ENCODE measurements around the gene FNDC8.

DNA sequence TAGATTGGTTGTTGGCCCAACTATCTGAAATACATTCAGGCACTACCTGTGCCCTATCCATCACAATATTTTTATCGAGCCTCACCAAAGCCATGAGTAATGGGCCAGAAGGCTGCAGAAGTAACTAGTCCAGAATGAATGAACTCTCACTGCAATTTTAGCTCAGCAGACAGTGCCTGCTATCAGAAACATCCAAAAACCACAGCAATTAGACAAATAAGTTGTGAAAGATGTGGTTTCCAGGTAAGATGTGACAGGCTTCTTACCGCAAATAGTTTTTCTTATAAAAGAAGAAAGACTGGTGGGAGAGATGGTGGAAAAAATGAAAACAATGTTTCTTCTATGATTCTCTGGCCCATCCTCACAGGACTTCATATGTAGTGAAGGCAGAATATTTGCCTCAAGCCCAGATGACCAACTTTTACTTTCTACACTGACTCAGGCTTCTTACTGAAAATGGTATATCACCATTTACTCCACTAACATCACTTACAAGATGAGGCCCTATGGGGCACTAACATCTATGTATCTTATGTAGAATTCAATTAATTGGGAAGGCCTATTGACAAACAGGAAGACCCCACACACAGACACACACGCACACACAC lies 48.1 kb upstream of the FNDC8 start:
- TF ChIP-seq, protein P1, sequence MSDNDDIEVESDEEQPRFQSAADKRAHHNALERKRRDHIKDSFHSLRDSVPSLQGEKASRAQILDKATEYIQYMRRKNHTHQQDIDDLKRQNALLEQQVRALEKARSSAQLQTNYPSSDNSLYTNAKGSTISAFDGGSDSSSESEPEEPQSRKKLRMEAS (IDR thresholded peaks at IDR 0.05; ENCODE audit: low read depth): no peak
- TF ChIP-seq, protein P2, sequence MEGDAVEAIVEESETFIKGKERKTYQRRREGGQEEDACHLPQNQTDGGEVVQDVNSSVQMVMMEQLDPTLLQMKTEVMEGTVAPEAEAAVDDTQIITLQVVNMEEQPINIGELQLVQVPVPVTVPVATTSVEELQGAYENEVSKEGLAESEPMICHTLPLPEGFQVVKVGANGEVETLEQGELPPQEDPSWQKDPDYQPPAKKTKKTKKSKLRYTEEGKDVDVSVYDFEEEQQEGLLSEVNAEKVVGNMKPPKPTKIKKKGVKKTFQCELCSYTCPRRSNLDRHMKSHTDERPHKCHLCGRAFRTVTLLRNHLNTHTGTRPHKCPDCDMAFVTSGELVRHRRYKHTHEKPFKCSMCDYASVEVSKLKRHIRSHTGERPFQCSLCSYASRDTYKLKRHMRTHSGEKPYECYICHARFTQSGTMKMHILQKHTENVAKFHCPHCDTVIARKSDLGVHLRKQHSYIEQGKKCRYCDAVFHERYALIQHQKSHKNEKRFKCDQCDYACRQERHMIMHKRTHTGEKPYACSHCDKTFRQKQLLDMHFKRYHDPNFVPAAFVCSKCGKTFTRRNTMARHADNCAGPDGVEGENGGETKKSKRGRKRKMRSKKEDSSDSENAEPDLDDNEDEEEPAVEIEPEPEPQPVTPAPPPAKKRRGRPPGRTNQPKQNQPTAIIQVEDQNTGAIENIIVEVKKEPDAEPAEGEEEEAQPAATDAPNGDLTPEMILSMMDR (IDR thresholded peaks at IDR 0.05): no peak
- TF ChIP-seq RAD21 (IDR thresholded peaks at IDR 0.05; ENCODE audit: low read length) (no peak), NRF1 (IDR thresholded peaks at IDR 0.05; ENCODE audit: low read depth, low read length) (no peak), TCF12 (IDR thresholded peaks at IDR 0.05) (no peak), TEAD4 (IDR thresholded peaks at IDR 0.05; ENCODE audit: borderline replicate concordance, insufficient read depth) (no peak), EP300 (IDR thresholded peaks at IDR 0.05; ENCODE audit: borderline replicate concordance in 1 of 2, low read depth in 1 of 2, low read length in 1 of 2) (no peak), GABPA (IDR thresholded peaks at IDR 0.05; ENCODE audit: low read depth) (no peak), POLR2AphosphoS5 (IDR thresholded peaks at IDR 0.05; ENCODE audit: low read depth, low read length) (no peak), TAF1 (IDR thresholded peaks at IDR 0.05; ENCODE audit: borderline replicate concordance, low read depth, low read length) (no peak), SMC3 (IDR thresholded peaks at IDR 0.05; ENCODE audit: low read depth, low read length) (no peak), CHD2 (IDR thresholded peaks at IDR 0.05; ENCODE audit: low read length, partially characterized antibody) (no peak)
